Eye (tissue), 1 donor: ENCODE data around the gene ELP1.
"Not testable (repeated sequence)": the region's sequence is repeated elsewhere in the genome, so short reads cannot be mapped to it uniquely, and the experiment has no call there.

Experiments used
- DNase-seq: peaks from one replicate; pipeline ENCODE4 v3.0.0-alpha.2; 2015

The ELP1 gene

DNA sequence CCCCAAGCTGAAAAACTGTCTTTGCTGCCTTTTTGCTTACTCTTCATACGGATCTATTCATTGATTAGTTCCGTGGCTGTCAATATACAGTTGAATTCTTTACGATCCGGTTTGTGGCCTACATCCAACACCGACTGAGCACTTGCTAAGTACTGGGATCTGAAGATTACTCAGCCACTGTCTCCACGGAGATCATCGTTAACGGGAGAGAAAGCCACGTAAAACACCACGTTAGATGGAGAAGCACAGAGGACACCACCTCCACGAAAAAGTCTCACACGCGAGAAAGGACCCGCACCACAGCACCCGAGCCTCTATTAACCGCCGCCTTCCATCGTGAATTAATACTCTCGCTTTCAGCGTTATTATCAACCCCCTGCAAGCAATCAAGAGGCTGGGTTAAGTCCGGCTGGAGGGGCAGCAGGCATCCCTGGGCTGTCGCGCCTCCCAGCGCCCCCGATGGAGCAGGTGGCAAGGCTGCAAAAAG lies 650 bp downstream of the ELP1 start:
- no peak for DNase-seq

- no peak for DNase-seq
Observed at GRCh38 chr9:108928386-108928785, 5.5 kb downstream of the ELP1 start.

DNA sequence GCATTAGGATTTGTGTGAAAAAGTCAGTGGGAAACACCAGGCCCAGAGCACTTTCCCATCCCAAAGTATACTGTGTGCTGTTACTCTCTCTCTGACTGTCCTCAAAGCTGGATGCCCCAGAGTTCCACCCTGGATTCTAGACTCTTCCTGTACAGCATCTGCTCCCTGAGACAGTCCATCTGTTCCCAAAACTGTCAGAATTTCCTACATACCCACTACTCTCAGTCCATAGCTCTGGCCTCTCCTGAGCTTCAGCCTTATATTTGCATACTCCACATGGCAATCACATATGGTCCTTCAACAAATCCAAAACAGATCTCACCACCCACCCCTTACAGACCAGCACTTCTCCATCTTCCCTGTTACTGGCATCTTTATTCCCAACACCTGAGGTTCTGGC lies 9.5 kb downstream of the ELP1 start:
- DNase-seq, result no peak

- no peak for DNase-seq
Observed at GRCh38 chr9:108921200-108921599, 12.7 kb downstream of the ELP1 start.

- DNase-seq, result not testable (repeated sequence)
Observed at GRCh38 chr9:108920401-108920800, 13.5 kb downstream of the ELP1 start.

DNA sequence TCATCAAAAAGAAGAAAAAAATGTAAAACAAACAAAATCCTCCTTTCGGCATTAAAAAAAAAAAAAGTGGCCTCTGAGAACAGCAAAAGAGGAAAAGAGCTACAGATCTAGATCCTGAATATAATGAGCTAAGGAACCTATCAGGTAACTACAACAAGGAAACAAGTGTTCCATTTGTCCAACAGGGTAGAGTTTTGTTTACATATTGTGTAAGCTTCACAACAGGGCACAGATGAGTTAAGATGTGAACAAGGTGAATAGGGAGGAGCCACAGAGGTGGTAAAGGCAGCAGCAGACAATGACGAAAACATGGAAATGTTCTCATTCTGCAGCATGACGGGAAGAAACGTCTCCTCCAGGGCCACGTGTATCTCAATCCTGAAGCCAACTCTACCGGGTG lies 14.4 kb downstream of the ELP1 start:
- DNase-seq, result no peak

GRCh38 chr9:108913391-108913790 lies 20.5 kb downstream of the ELP1 start:
- DNase-seq, result no peak

GRCh38 chr9:108911820-108912219 lies 22.1 kb downstream of the ELP1 start:
- no peak for DNase-seq

GRCh38 chr9:108910914-108911313 lies 23.0 kb downstream of the ELP1 start:
- DNase-seq, result no peak

- DNase-seq, result no peak
Observed at GRCh38 chr9:108910402-108910801, 23.5 kb downstream of the ELP1 start.

DNA sequence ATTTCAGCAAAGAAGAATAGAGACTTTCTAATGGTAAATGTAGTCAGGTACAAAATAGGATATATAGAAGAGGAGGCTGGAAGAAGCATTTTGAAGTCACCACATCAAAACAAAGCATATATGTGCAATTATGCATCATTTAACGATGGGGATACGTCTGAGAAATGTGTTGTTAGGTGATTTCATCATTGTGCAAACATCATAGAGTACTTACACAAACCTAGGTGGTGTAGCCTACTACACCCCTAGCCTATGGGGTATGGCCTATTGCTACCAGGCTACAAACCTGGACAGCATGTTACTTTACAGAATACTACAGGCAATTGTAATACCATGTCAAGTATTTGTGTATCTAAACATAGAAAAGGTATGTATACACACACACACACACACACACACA lies 28.4 kb downstream of the ELP1 start:
- no peak for DNase-seq

GRCh38 chr9:108904161-108904560 lies 29.8 kb downstream of the ELP1 start:
- no peak for DNase-seq

GRCh38 chr9:108903420-108904103 lies 30.4 kb downstream of the ELP1 start:
- DNase-seq, result no peak

- no peak for DNase-seq
Observed at GRCh38 chr9:108900176-108900575, 33.7 kb downstream of the ELP1 start.

- DNase-seq, result not testable (repeated sequence)
Observed at GRCh38 chr9:108899023-108899695, 34.8 kb downstream of the ELP1 start.

DNA sequence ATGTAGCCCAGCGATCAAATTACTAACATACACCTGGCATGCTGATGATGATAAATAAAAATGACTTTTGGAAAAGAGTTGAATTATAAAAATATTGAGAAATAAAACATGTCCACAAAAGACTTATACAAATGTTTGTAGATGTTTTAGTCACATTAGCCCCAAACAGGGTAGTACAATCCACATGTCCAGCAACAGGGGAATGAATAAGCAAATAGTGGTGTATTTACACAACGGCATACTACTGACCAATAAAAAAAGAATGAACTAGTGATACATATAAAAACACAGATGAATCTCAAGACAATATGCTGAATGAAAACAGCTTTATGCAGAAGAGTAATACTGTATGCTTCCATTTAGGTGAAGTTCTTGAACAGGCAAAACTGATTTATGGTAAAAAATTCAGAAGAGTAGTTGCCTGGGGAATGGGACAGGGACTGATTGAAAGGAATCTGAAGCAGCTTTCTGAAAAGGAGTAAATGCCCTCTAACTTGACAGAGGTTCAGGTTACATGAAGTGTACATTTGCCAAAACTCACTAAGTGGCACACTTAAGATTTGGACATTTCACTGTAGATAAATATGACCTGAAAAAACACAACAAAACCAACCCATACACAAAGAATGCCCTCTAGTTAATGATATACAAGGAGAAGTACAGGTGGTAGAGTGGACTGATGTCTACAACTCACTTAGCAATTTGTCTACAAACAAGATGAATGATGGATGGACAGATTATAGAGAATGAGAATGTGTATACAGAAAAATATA lies 36.4 kb downstream of the ELP1 start:
- no peak for DNase-seq

- DNase-seq, result no peak
Observed at GRCh38 chr9:108894225-108894997, 39.5 kb downstream of the ELP1 start.

DNA sequence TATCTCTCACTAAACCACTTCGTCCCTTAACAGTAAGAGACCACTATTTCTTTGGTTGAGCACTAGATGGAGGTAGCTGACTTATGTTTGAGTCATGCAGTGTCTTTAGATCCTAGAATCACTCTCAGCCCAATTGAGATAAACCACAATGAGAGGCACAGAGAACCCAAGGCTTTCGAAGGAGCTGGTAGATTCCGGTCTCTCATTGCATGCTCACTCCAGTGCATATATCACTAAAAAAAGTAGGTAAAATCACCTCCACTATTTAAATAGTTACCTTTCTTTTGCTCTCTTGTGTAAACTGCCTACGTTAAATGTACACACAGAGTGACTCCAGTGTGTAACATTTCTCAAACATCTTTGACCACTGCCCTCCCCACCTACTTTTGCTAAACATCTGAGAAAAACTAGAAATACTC lies 44.3 kb downstream of the ELP1 start:
- no peak for DNase-seq

- DNase-seq, result not testable (repeated sequence)
Observed at GRCh38 chr9:108886594-108887271, 47.2 kb downstream of the ELP1 start.

GRCh38 chr9:108885643-108886348 lies 48.1 kb downstream of the ELP1 start:
- peak; percentile 11 for DNase-seq

GRCh38 chr9:108884701-108885100 lies 49.2 kb downstream of the ELP1 start:
- DNase-seq, result no peak

GRCh38 chr9:108883085-108883484 lies 50.8 kb downstream of the ELP1 start:
- DNase-seq, result no peak
